MCF 10A (cell line): ENCODE measurements around the gene EPHA6. TPM values are rescaled to one million over a fixed set of nuclear protein-coding genes. Genes with fewer than 3 reads are reported as not detected.

ENCODE experiments used
- BruUV-seq: library from RNA; stranded (reverse); fragments of 400-500 nt; replicated peaks from 2 replicates; lab custom pipeline; 2021; lab: Mats Ljungman, UMichigan
- CTCF ChIA-PET: fragments of 300-600 bp; sonication (Branson Sonifier 250); formaldehyde crosslinking; extraction: SDS; loops from one replicate; lab custom pipeline; 2021; ENCODE audit warnings: antibody characterized with exemption, inconsistent platforms; lab: Yijun Ruan, JAX
- POLR2A ChIA-PET: fragments of 300-600, 350-650 bp; sonication (Branson Sonifier 250); formaldehyde crosslinking; extraction: SDS; loops from one replicate; lab custom pipeline; 2020; ENCODE audit warnings: antibody characterized with exemption, inconsistent platforms; lab: Yijun Ruan, JAX
- DNase-seq: peaks from one replicate; pipeline ENCODE4 v3.0.0-alpha.2; 2018; ENCODE audit not compliant: unreplicated experiment
- H3K27ac Mint-ChIP-seq: one replicate; pipeline ENCODE4 v1.8.0; 2022; ENCODE audit warnings: mild to moderate bottlenecking, low read depth, mixed read lengths; ENCODE audit not compliant: unreplicated experiment
- H3K27me3 Mint-ChIP-seq: one replicate; pipeline ENCODE4 v1.8.0; 2022; ENCODE audit warnings: mixed read lengths; ENCODE audit not compliant: insufficient read depth, unreplicated experiment
- H3K36me3 Mint-ChIP-seq: one replicate; pipeline ENCODE4 v1.8.0; 2022; ENCODE audit warnings: mild to moderate bottlenecking, moderate library complexity, mixed read lengths; ENCODE audit not compliant: insufficient read depth, unreplicated experiment
- H3K4me1 Mint-ChIP-seq: one replicate; pipeline ENCODE4 v1.8.0; 2022; ENCODE audit warnings: mixed read lengths; ENCODE audit not compliant: insufficient read depth, unreplicated experiment
- H3K4me3 Mint-ChIP-seq: one replicate; pipeline ENCODE4 v1.8.0; 2022; ENCODE audit warnings: mild to moderate bottlenecking, moderate library complexity, mixed read lengths; ENCODE audit not compliant: unreplicated experiment
- H3K9me3 Mint-ChIP-seq: one replicate; pipeline ENCODE4 v1.8.0; 2022; ENCODE audit warnings: mixed read lengths; ENCODE audit not compliant: unreplicated experiment
- CTCF ChIP-seq: fragments of 200-600 bp; IDR thresholded peaks from one replicate; pipeline ENCODE4 v1.8.0; 2022; ENCODE audit warnings: antibody characterized with exemption, mild to moderate bottlenecking; ENCODE audit not compliant: unreplicated experiment
- intact Hi-C: fragments of 100-400 bp; cut with micrococcal nuclease; formaldehyde crosslinking; loops from 2 replicates; pipeline ENCODE4 v1.14.1; 2022
- total RNA-seq: library from RNA; stranded (reverse); gene quantifications from 2 replicates; pipeline ENCODE4 v1.2.3, GENCODE V29; 2022

EPHA6 gene
- total RNA-seq, 1 experiment from 2014 or later, result 0.33 TPM

- no peaks in the 10 kb centered on the region for H3K36me3 Mint-ChIP-seq
These were observed 891.8 kb downstream of the EPHA6 start for GRCh38 chr3:97706226-97706625.

GRCh38 chr3:97711654-97712053 is 897.3 kb downstream of the EPHA6 start:
- no TSS peak for BruUV-seq
- Mint-ChIP-seq H3K36me3 (no peaks in the 10 kb centered on the region), H3K4me3 (no peak overlapping the region), H3K4me1 (peaks cover 6% of the 10 kb centered on the region), H3K27me3 (peaks cover 23% of the 10 kb centered on the region), H3K9me3 (no peaks in the 10 kb centered on the region), H3K27ac (no peak overlapping the region)
- intact Hi-C loops, result no loop called here
- no peak for DNase-seq
- ChIA-PET CTCF (interaction anchor here (0.6 to 2.7 kb wide), 2 partner anchors 7 to 1201 kb away, joined by 3 to 13 read pairs; no protein-coding TSS in a partner anchor), POLR2A (no interaction called here)
- TF ChIP-seq CTCF, result no peak

More at GRCh38 chr3:97706226-97706625, 891.8 kb downstream of the EPHA6 start:
- no peak for TF ChIP-seq CTCF
- intact Hi-C loops, result no loop called here
- CTCF ChIA-PET, result interaction anchor here (1.6 kb wide), 1 partner anchor 13 kb away, joined by 5 read pairs; no protein-coding TSS in a partner anchor
- no peak overlapping the region for H3K27ac Mint-ChIP-seq
- POLR2A ChIA-PET, result no interaction called here
- H3K4me3 Mint-ChIP-seq, result no peak overlapping the region
- no peaks in the 10 kb centered on the region for H3K4me1 Mint-ChIP-seq
- H3K9me3 Mint-ChIP-seq, result no peaks in the 10 kb centered on the region
- no TSS peak for BruUV-seq
- DNase-seq, result no peak
- peaks cover 53% of the 10 kb centered on the region for H3K27me3 Mint-ChIP-seq

- Mint-ChIP-seq H3K4me3 (no peak overlapping the region), H3K9me3 (no peaks in the 10 kb centered on the region), H3K27ac (no peak overlapping the region), H3K4me1 (peaks cover 6% of the 10 kb centered on the region), H3K36me3 (no peaks in the 10 kb centered on the region), H3K27me3 (peaks cover 11% of the 10 kb centered on the region)
- BruUV-seq, result no TSS peak
- DNase-seq, result no peak
- POLR2A ChIA-PET, result interaction anchor here (0.6 kb wide), 1 partner anchor 14 kb away, joined by 3 read pairs; no protein-coding TSS in a partner anchor
- TF ChIP-seq CTCF, result no peak
- CTCF ChIA-PET, result interaction anchor here (0.6 to 1.0 kb wide), 2 partner anchors 310 to 844 kb away, joined by 3 read pairs; no protein-coding TSS in a partner anchor
- intact Hi-C loops, result no loop called here
These were observed 898.5 kb downstream of the EPHA6 start for GRCh38 chr3:97712919-97713318.

GRCh38 chr3:97713634-97714033 is 899.2 kb downstream of the EPHA6 start:
- no peak for DNase-seq
- Mint-ChIP-seq H3K4me1 (peaks cover 6% of the 10 kb centered on the region), H3K27me3 (peaks cover 17% of the 10 kb centered on the region), H3K27ac (no peak overlapping the region), H3K4me3 (no peak overlapping the region), H3K36me3 (no peaks in the 10 kb centered on the region), H3K9me3 (no peaks in the 10 kb centered on the region)
- ChIA-PET CTCF (interaction anchor here (1.0 kb wide), 1 partner anchor 310 kb away, joined by 3 read pairs; no protein-coding TSS in a partner anchor), POLR2A (no interaction called here)
- intact Hi-C loops, result no loop called here
- no TSS peak for BruUV-seq
- TF ChIP-seq CTCF, result no peak
